ENCODE results near the gene TTLL11.

The TTLL11 gene

DNA sequence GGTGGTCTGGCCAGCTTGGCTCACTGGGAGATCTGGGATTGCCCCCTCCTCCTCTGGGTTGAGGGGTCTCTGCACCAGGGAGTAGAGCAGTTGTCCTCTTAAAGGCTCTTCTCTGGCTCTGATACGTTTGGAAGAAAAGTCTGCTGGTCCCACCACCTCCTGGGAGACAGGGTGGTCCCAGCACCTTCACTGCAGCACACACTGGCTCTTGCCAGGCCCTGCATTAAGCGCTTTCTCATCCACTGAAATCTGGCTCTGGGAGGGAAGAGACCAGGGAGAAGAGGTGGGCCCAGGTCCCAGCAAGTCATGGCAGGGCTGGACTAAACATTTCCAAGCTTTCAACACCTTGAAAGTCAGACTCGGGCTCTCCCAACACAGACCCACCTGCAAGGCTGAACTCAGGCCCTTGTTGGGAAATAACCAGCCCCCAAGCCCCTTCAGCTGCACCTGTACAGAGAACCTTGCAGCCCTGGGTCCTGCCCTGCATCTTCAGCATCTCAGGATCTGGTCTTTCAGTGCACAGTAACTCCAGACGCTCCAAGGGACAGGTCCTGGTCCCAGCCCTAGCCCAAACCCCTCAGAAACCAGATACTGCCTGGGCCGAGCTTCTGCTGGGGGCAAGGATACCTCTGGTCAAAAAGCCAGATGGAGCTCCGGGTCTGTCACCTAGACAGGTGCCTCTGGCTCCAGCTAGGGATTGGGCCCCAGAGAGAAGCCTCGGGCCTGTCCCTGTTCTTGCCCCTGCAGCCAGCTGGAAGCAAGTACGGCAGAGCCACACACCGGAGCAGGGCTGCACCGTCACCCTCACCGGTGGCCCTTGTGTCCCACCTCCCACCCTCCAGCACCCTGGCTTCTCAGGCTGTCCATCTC is 307.2 kb downstream of the TTLL11 start:
- DNase-seq (ENCODE audit: low read depth in 2 of 2) = no peak

DNA sequence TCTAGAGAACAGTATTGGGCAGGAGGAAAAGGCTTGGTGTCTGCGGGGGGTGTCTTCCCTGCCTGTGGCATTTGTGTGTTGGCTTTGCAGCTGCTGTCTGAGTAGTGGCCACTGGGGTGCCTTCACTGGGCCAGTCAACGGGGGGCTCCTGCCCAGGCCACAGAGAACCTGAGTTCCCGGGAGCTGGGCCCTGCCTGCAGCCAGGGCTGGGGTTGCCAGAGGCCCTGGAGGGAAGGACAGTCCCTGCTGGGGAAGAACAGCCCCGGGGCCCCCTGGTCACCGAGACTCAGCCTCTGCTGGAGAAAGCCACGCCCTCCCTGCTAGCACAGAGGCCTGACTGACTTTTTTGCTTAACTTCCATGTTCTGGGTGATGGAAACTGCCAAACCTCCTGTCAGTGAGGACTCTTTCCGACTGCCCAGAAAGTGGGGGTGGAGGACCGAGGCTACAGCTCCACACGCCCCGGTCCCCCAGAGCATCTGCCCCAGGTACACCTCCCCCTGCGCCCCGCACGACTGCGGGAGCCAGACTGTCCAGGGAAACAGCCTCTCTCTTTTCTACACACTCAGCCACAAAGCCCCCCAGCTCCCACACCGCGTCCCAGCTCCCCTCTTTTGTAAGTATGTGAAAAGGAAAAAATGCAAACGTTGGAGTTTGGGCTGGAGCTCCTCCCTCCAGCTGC is 308.2 kb downstream of the TTLL11 start:
- DNase-seq (ENCODE audit: low read depth in 2 of 2) = no peak

DNA sequence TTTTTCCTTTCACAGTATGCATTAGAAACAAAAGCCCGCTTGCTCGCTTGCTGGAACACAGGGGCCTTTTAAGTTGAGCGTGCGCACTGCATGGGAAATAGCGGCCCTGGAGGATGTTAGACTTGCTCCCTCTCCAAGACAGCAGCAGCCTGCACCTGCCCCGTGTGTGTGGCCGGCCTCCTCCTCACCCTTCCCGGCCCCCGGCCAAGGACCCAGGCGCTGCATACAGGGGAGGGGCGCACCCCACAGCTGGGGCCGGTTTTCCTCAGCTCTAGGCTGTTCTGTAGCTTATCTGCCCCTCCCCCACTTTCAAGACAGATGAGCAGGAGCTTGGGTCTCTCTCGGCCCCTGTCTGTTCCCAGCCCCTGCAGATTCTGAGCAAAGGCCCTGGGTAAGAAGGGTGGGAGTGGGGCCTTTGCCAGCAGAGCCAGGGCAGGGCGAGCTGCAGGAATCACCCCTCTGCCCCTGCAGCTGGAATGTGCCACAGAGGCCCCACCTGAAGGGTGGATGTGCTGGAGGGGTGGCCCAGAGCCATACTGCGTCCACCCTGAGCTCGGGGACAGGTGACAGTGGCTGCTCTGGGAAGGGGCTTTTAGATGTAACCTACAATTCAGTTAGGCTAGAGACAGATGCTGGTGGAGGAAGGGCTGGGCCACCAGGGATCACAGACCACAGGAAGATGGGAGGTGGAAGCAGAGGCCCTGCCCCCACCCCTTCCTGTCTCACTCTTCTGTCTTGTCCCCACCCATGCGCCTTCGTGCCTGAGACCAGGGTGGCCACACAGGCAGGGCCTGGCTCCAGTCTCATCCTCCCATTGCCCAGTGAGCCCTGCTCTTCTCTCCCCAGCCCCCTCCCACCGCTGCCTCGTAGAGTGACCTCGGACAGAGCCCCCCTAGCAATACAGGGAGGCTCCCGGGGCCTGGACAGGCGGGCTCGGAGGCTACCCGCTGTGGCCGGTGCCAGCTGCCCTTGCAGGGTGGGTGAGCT is 309.3 kb downstream of the TTLL11 start:
- no peak for DNase-seq (ENCODE audit: low read depth in 2 of 2)

DNA sequence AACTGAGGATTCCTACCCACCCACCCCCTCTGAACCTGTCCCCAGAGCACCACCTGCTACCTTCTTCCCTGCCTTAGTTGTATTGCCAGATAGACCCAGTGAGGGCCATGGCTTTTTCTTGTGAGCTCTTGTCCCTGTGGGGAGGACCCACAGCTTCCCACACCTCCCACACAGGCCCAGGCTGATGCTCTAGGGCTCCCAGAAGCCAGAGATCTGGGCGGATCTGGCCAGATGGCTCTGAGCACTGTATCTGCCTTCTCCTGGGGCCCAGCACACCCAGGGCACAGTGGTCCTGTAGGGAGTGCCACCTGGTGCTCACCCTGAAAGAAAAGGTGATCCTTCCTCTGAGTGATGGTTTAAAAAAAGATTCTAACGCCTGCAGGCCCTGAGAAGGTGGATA is 310.0 kb downstream of the TTLL11 start:
- DNase-seq (ENCODE audit: low read depth in 2 of 2) = no peak

DNA sequence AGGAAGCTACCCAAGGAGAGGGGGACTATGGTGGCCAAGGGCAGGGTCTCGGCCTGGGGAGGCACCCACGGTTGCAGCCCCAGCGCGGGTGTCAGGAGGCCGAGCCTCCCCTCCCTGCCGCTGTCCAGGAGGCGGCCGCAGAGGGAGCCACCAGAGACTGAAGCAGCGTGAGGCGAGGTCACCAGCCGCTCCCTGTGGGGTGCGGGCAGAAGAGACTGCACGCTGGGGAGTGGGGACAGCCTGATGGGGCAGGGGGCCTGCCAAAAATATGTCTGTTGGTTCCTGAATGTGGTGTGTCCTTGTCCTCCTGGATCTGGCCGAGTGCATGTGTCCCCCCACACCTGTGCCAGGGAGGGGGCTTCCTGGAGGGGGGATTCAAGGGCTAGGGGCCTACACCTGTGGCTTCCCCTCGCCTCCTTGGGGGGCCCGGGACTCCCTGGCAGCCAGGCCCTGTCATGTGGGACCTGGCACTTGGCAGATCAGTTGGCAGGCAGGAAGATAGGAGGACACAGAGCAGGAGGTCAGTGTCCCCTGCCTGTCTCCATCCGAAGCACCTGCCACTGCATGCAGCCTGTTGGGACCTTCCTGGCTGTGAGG is 310.5 kb downstream of the TTLL11 start:
- DNase-seq (ENCODE audit: low read depth in 2 of 2) = no peak

DNA sequence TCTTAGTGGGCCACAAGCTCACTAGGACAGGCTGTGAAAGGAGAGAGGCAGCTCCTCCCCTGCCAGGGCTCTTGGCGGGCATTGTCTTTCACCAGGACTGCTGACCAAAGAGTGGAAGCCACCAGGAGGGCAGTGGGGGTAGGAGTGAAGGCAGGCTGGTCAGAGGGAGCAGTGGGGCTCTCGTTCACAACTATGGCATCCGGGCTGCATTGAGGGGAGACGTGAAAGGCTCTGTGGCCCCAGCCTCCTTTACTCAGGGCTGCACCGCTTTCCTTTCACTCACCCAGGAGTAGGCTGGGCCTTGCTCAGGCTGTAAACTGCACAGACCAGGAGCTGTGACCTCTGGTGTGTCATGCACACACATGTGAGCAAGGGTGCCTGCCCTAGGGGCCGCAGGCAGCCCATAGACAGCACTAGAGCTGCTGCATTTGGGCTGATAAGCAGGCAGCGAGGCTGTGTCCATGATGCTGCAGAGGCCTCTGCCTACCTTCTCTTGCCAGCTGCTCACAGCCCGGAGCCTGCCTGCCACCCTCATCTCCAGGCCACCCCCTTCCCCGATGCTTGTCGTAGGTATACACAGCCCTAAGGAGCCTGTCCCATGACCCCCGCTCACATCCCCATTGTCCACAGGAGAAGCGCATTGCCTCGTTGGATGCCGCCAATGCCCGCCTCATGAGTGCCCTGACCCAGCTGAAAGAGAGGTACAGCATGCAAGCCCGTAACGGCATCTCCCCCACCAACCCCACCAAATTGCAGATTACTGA is 311.2 kb downstream of the TTLL11 start:
- DNase-seq (ENCODE audit: low read depth in 2 of 2) = no peak

DNA sequence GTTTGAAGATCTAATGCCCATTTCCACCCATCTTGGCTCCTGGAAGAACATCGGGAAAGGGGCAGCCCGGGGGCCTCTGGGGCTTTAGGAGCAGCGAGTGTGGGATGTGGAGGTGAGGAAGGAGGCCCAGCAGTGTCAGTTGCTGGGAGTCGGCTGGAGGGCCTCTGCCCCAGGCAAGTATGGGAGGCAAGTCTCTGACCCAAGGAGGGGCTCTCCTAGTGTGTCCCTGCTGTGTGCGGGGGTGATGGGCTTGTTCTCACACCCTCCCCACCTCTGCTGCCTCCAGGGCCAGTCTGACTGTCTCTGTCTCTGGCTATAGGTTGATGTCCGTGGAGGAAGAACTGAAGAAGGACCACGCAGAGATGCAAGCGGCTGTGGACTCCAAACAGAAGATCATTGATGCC is 312.0 kb downstream of the TTLL11 start:
- no peak for DNase-seq (ENCODE audit: low read depth in 2 of 2)

DNA sequence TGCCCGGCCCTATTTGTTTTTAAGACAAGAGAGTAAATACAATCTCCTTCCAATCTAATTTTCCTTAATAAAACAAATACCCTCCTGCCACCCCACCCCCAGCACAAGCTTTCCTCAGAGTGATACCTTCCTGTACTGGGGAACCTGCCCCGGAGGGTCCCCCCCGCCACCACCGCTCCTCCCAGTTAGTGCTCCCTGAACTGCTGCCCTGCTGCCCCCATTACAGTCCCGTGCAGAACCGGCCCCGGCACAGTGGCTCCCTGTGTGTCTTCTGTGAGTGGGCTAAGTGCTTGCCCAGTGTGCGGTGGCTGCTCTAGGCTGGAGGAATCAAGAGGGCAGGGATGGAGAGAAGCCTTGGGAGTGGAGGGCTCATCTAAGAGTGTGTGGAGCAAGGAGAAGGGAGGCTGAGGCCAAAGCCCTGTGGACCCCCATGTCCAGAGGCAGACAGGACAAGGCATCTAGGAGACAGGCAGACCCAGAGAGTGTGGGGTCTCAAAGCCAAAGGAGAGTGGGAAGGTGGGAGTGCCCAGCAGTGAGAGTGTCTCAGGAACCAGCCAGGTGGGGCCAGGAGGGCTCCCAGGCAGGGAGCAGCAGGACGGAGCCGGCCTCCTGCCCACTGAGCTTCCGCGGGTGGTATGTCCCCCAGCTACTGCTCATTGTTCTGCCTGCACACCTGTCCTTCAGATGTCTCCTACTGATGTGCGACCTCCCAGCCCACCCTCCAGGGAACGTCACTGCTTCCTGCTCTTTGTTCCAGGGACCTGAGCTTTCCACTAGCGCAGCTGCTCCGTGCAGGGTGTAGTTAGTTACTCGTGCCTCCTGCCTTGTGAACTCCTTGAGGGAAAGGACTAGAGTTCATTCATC is 312.7 kb downstream of the TTLL11 start:
- DNase-seq (ENCODE audit: low read depth in 2 of 2) = no peak

DNA sequence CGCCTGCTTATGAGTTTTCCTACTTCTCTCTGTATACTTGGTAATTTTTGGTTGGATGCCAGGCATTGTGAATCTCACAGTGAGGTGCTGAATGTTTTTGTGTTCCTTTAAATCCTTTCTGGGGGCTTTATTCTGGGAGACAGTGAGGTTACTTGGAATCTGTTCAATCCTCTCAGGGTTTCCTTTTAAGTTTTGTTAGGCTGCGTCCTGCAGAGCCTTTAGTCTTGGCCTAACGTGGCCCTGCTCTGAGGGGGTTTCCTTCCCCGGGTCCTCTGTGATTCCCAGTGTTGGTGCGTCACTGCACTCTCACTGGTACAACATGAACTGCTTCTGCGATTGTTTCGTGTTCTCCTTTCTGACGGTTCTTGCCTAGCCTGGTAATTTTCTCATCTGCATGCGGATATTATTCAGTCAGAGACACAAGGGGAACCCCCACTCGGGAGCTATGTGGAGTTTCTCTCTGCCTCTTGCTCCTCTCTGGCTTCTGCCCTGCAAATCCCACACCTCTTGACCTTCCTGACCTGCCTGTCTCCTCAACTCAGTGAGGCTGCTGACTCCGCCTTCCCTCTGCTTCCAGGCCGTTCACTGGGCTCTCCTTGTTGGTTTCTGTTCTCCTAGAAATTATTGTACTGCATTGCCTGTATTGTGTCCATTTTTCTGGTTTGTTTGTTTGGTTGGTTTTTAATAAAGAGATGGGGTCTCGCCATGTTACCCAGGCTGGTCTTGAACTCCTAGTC is 313.6 kb downstream of the TTLL11 start:
- DNase-seq (ENCODE audit: low read depth in 2 of 2) = no peak

DNA sequence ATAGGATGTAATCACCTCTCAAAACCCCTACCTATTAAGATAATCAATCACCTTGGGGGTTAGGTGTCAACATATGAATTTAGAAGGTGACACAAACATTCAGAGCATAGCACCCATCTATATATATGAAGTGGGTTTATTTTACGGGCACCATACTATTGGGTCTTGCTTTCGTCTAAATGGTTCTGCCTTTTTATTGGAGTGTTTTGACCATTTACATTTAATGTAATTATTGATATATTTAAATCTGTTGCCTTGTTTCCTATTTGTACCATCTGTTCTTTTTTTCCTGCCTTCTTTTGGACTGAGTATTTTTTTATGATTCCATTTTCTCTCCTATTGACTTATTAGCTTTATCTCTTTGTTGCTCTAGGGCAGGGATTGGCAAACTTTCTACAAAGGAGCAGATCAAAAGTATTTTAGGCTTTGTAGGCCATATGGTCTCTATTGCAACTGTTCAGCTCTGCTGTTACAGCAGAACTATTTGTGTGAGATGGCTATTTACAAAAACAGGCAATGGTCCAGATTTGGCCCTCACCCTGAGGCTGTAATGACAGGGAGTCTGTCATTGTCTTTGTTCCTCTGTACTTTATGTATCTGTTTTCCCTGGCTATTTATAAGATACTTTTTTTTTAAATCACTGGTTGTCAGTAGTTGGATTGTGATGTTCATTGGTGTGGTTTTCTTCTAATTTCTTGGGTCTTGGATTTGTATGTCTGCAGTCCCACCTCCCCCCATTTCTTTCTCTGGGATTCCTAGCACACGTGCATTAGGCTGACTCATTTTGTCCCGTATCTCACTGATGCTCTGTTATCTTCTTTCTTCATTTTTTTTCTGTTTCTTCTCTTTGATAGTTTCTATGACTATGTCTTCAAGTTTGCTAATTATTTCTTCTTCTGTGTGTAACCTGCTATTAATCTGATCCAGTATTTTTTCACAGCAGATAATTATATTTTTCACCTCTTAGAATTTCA is 314.6 kb downstream of the TTLL11 start:
- DNase-seq (ENCODE audit: low read depth in 2 of 2) = no peak

DNA sequence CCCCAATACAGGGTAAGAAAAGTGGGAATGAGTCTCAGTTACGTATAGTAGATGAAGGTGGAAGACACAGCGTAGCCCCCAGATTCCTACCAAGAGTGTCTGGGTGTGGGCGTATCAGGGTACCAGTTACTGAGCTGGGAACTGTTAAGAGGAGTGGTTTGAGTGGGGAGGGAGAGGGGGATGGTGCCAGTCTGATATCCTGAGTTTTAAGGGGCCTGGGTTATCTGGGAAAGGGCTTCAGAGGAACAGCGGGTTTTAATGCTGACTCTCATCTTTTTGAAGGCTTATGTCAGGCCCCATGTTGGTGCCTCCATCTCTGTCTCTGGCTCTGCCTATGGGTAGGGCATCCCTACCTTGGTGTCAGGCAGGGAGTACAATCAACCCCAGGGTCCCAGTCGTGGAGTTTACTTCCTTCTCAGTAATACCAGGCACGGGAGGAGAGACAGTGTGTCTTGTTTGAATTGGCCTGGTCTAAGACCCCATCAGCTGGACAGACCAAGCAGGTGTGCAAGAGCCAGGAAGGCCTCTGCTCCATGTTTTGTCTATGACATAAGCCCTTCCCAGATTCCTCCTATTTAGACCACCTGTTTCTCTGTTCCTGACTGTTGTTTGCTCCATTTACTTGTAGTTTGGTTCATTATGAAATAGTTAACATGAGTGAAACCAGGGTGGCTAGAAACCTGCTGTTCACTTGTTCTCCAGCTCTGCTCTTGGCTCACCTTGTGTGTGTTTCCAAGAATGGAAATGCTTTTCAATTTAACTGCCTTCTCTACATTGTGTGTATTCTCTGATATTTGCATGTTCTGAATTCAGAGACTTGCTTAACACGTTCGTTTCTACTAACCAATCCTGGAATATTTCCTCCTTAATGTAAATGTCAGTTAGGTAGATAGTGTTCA is 316.1 kb downstream of the TTLL11 start:
- DNase-seq (ENCODE audit: low read depth in 2 of 2) = no peak

DNA sequence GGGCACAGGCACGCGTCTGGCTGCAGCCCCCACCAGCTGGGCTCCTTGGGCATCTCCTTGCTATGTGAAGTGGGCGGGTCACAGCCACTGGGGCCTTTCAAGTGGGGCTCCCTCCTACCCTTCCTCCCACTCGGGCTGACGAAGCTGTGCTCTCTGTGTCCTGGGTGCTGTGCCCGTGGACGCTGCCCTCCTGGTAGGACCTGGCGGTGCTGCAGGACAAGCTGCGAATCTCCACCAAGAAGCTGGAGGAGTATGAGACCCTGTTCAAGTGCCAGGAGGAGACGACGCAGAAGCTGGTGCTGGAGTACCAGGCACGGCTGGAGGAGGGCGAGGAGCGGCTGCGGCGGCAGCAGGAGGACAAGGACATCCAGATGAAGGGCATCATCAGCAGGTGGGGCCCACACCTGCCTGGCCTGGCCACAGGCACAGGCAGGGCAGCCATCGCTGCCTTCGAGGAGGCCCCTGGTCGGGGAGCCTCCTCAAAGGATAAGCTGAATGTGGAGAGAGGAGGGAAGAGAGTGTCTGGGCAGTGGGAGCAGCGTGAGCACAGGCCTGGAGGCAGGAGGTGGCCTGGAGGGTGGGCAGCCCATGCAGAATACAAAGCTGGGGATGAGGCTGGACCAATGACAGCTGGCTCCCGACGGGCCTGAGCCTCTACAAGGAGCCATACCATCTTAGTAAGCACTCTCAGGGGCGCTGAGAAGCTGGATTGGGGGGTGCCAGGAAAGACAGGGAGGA is 316.9 kb downstream of the TTLL11 start:
- no peak for DNase-seq (ENCODE audit: low read depth in 2 of 2)

DNA sequence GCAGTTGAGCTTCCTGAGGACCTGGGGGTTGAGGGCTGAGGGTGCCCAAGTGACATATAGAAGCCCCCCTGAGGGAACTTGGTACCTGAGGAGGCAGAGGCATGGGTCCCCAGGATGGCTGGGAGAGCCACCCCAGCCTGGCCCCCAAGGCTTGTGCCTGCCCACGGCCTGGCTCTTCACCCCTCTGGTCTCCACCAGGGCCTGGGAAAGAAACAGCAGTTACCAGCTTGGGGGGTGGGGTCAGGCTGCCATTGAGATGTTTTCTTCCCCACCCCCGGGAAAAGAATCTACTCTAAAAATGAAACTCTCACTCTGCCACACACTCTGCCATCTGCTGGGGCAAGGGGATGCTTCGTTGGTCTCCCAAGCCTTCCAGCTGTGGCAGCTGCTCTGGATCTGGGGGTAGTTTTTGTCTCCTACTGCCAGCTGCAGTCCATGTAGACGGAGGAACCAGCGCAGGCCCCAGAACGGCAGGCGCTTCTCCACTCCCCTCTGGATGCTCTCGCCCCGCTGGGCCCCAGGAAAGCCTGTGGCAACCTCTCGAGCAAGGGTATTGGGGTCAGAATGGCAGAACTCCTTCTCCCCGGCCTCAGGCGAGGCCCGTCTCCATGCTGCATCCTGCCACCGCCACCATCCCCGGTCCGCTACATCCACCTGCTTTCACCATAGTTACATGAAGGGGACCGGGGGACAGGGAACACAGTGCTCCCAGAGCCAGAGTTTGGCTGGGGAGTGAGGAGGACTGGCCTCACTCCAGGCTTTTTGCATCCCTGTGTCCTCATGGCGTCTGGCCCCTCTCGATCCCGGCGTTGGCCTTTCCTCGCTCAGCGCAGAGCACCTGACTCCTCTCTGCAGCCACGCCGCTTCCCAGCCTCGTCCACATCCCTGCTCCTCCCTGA is 318.1 kb downstream of the TTLL11 start:
- DNase-seq (ENCODE audit: low read depth in 2 of 2) = no peak

DNA sequence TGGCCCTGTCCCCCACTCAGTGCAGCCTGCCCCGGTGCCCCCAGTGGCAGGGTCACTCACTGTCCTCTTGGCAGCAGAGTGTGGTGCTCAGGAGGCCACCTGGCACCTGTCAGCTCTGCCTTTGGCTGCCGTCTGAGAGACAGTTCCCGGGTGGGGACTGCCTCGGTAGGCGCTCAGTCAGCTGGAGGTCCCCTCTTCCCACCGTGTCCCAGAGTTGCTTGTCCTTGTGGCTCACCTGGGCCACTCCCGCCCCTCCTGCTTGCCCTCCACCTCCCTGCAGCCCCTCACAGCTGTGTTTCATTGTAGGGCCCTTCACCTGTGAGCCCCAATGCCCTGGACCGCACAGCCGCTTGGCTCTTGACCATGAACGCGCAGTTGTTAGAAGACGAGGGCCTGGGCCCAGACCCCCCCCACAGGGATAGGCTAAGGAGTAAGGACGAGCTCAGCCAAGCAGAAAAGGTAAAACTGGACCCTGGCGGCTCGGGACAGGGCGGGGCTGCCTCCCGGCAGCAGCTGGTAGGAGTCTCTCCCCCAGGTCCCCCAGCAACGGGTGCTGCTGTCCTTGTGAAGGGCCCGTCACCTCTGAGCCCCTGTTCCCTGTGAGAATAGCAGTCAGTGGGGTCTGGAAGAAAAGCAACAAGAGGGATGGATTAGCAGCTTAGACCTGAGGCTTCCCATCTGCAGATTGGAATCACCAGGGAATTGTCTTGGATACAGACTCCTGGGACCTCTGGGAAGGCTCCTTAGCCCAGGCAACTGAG is 319.0 kb downstream of the TTLL11 start:
- no peak for DNase-seq (ENCODE audit: low read depth in 2 of 2)

Measured in stimulated activated CD8-positive, alpha-beta memory T cell treated with anti-CD3 and anti-CD28 coated beads, Interleukin-2, amount 100 ng/mL, for 1 hour (primary cell).